Gastroesophageal sphincter (tissue), 3 donors: ENCODE measurements around the gene MEN1.

ENCODE experiments used
- POLR2A ChIP-seq, 2 donors: fragments of 450-650 bp; IDR thresholded peaks; one replicate each; pipeline ENCODE4 v1.6.1; 2017; ENCODE audit warnings: antibody characterized with exemption in 2 of 2, mild to moderate bottlenecking in 2 of 2, moderate library complexity in 1 of 2
- TF ChIP-seq, protein P1 (sequence below), 4 experiments: fragments of 200-600 bp in 2 of 4; fragments of 450-650 bp in 2 of 4; sonication (generic) in 1 of 4; IDR thresholded peaks; one replicate each; pipeline ENCODE4 v1.5.1; 2017 to 2019; ENCODE audit warnings: antibody characterized with exemption in 4 of 4, mild to moderate bottlenecking in 2 of 4, moderate library complexity in 2 of 4

DNA sequence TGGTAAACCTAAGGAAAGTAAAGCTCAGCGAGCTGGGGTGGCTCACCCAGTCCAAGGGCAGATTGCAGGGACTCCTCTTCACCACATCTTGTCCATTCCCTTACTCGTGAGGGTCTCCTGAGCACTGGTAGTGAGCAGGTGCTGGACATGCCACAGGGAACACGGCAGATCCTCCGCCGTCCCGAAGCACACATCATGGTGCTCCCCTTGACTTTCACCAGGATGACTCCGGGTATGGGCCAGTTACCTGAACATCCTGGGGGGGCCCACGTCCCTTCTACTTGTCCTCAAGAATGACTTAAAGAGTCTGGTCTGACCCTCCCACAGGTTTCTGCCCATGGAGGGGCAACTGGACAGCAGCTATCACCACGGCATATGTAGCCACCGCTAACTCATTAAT is 24.0 kb downstream of the MEN1 start:
- TF ChIP-seq POLR2A (IDR thresholded peaks at IDR 0.05): no peak
- TF ChIP-seq, protein P1, sequence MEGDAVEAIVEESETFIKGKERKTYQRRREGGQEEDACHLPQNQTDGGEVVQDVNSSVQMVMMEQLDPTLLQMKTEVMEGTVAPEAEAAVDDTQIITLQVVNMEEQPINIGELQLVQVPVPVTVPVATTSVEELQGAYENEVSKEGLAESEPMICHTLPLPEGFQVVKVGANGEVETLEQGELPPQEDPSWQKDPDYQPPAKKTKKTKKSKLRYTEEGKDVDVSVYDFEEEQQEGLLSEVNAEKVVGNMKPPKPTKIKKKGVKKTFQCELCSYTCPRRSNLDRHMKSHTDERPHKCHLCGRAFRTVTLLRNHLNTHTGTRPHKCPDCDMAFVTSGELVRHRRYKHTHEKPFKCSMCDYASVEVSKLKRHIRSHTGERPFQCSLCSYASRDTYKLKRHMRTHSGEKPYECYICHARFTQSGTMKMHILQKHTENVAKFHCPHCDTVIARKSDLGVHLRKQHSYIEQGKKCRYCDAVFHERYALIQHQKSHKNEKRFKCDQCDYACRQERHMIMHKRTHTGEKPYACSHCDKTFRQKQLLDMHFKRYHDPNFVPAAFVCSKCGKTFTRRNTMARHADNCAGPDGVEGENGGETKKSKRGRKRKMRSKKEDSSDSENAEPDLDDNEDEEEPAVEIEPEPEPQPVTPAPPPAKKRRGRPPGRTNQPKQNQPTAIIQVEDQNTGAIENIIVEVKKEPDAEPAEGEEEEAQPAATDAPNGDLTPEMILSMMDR (IDR thresholded peaks at IDR 0.05): no peak
